Measurements from ENCODE around the gene ADCY3. TPM values are rescaled to one million over a fixed set of nuclear protein-coding genes. Genes with fewer than 3 reads are reported as not detected.

The ADCY3 gene
- total RNA-seq, 1 donor from 2014 or later = 22.5 TPM

- no peak for DNase-seq
These were observed 5.8 kb upstream of the ADCY3 start for GRCh38 chr2:24925815-24926214.

- DNase-seq = no peak
These were observed 4.7 kb upstream of the ADCY3 start for GRCh38 chr2:24924732-24925131.

- no peak for DNase-seq
These were observed 4.2 kb upstream of the ADCY3 start for GRCh38 chr2:24924266-24924665.

GRCh38 chr2:24923106-24923505 is 3.1 kb upstream of the ADCY3 start:
- no peak for DNase-seq

- no peak for DNase-seq
These were observed 2.5 kb upstream of the ADCY3 start for GRCh38 chr2:24922556-24922955.

- no peak for DNase-seq
These were observed 888 bp upstream of the ADCY3 start for GRCh38 chr2:24920809-24921441.

GRCh38 chr2:24919506-24920097 is 435 bp downstream of the ADCY3 start:
- DNase-seq = no peak

GRCh38 chr2:24919037-24919505 is 966 bp downstream of the ADCY3 start:
- no peak for DNase-seq

- no peak for DNase-seq
These were observed 1.6 kb downstream of the ADCY3 start for GRCh38 chr2:24918326-24919036.

- DNase-seq = no peak
These were observed 2.2 kb downstream of the ADCY3 start for GRCh38 chr2:24917731-24918325.

GRCh38 chr2:24917086-24917485 is 3.0 kb downstream of the ADCY3 start:
- no peak for DNase-seq

- no peak for DNase-seq
These were observed 4.2 kb downstream of the ADCY3 start for GRCh38 chr2:24915796-24916195.

GRCh38 chr2:24915175-24915574 is 4.9 kb downstream of the ADCY3 start:
- no peak for DNase-seq

- DNase-seq = no peak
These were observed 5.3 kb downstream of the ADCY3 start for GRCh38 chr2:24914713-24915112.

- no peak for DNase-seq
These were observed 6.1 kb downstream of the ADCY3 start for GRCh38 chr2:24913911-24914310.

GRCh38 chr2:24912986-24913385 is 7.1 kb downstream of the ADCY3 start:
- DNase-seq = no peak

- no peak for DNase-seq
These were observed 7.5 kb downstream of the ADCY3 start for GRCh38 chr2:24912523-24912922.

- no peak for DNase-seq
These were observed 9.8 kb downstream of the ADCY3 start for GRCh38 chr2:24910245-24910644.

- no peak for DNase-seq
These were observed 10.4 kb downstream of the ADCY3 start for GRCh38 chr2:24909555-24910177.

GRCh38 chr2:24908461-24908901 is 11.6 kb downstream of the ADCY3 start:
- no peak for DNase-seq

GRCh38 chr2:24907116-24907515 is 12.9 kb downstream of the ADCY3 start:
- no peak for DNase-seq

GRCh38 chr2:24906466-24906865 is 13.6 kb downstream of the ADCY3 start:
- no peak for DNase-seq
